ENCODE results near the gene PWWP2B. TPM values are rescaled to one million over a fixed set of nuclear protein-coding genes. Genes with fewer than 3 reads are reported as not detected.

Gene PWWP2B
- total RNA-seq, 1 experiment from 2014 or later: 18.6 TPM

- no peak for DNase-seq (ENCODE audit: extremely low read depth, low read depth)
Measured at GRCh38 chr10:132454296-132455198, 57.5 kb downstream of the PWWP2B start.

- DNase-seq (ENCODE audit: extremely low read depth, low read depth): no peak
Measured at GRCh38 chr10:132455441-132455971, 58.5 kb downstream of the PWWP2B start.

GRCh38 chr10:132455986-132456847 is 59.2 kb downstream of the PWWP2B start:
- DNase-seq (ENCODE audit: extremely low read depth, low read depth): no peak

- no peak for DNase-seq (ENCODE audit: extremely low read depth, low read depth)
Measured at GRCh38 chr10:132456881-132457280, 59.9 kb downstream of the PWWP2B start.

GRCh38 chr10:132457328-132458070 is 60.5 kb downstream of the PWWP2B start:
- no peak for DNase-seq (ENCODE audit: extremely low read depth, low read depth)

- DNase-seq (ENCODE audit: extremely low read depth, low read depth): no peak
Measured at GRCh38 chr10:132458071-132458585, 61.1 kb downstream of the PWWP2B start.

- DNase-seq (ENCODE audit: extremely low read depth, low read depth): no peak
Measured at GRCh38 chr10:132458586-132459300, 61.7 kb downstream of the PWWP2B start.

- no peak for DNase-seq (ENCODE audit: extremely low read depth, low read depth)
Measured at GRCh38 chr10:132459301-132460003, 62.5 kb downstream of the PWWP2B start.

GRCh38 chr10:132460071-132460470 is 63.1 kb downstream of the PWWP2B start:
- no peak for DNase-seq (ENCODE audit: extremely low read depth, low read depth)

GRCh38 chr10:132460691-132461090 is 63.7 kb downstream of the PWWP2B start:
- DNase-seq (ENCODE audit: extremely low read depth, low read depth): no peak

- DNase-seq (ENCODE audit: extremely low read depth, low read depth): no peak
Measured at GRCh38 chr10:132461103-132461682, 64.2 kb downstream of the PWWP2B start.

- no peak for DNase-seq (ENCODE audit: extremely low read depth, low read depth)
Measured at GRCh38 chr10:132461683-132462231, 64.8 kb downstream of the PWWP2B start.

- no peak for DNase-seq (ENCODE audit: extremely low read depth, low read depth)
Measured at GRCh38 chr10:132462463-132463332, 65.7 kb downstream of the PWWP2B start.

GRCh38 chr10:132463333-132464255 is 66.6 kb downstream of the PWWP2B start:
- no peak for DNase-seq (ENCODE audit: extremely low read depth, low read depth)

GRCh38 chr10:132464256-132465192 is 67.5 kb downstream of the PWWP2B start:
- no peak for DNase-seq (ENCODE audit: extremely low read depth, low read depth)
